Neural progenitor cell (in vitro differentiated cells): ENCODE results near the gene PIGK. TPM values are rescaled to one million over a fixed set of nuclear protein-coding genes. Genes with fewer than 3 reads are reported as not detected.

ENCODE experiments used
- DNase-seq: peaks from one replicate; pipeline ENCODE4 v3.0.0-alpha.2; 2016; ENCODE audit warnings: low spot score
- H2AFZ ChIP-seq: fragments of 200-600 bp; sonication (generic); replicated peaks from 2 replicates; pipeline ENCODE4 v1.6.1; 2016; ENCODE audit warnings: antibody characterized with exemption
- H3F3A ChIP-seq: fragments of 200-600 bp; sonication (generic); 2 replicates; pipeline ENCODE4 v1.6.1; 2016; ENCODE audit warnings: antibody characterized with exemption, low read depth
- H3K27ac ChIP-seq: fragments of 200-600 bp; sonication (generic); 2 replicates; pipeline ENCODE4 v1.5.1; 2016; ENCODE audit warnings: mild to moderate bottlenecking
- H3K27me3 ChIP-seq: fragments of 200-600 bp; sonication (generic); 2 replicates; pipeline ENCODE4 v1.6.1; 2016; ENCODE audit warnings: mild to moderate bottlenecking, moderate library complexity
- H3K36me3 ChIP-seq: fragments of 200-600 bp; sonication (generic); 2 replicates; pipeline ENCODE4 v1.5.1; 2016
- H3K4me1 ChIP-seq: fragments of 200-600 bp; sonication (generic); 2 replicates; pipeline ENCODE4 v1.6.1; 2016; ENCODE audit warnings: mixed run types
- H3K4me2 ChIP-seq: fragments of 200-600 bp; sonication (generic); 2 replicates; pipeline ENCODE4 v1.6.1; 2016
- H3K4me3 ChIP-seq: fragments of 200-600 bp; sonication (generic); 2 replicates; pipeline ENCODE4 v1.5.1; 2016
- H3K79me2 ChIP-seq: fragments of 200-600 bp; sonication (generic); 2 replicates; pipeline ENCODE4 v1.6.1; 2016; ENCODE audit warnings: low read depth
- H3K9ac ChIP-seq: fragments of 200-600 bp; sonication (generic); 2 replicates; pipeline ENCODE4 v1.6.1; 2016
- H3K9me3 ChIP-seq: fragments of 200-600 bp; sonication (generic); 2 replicates; pipeline ENCODE4 v1.5.1; 2016; ENCODE audit warnings: low read depth
- H4K20me1 ChIP-seq: fragments of 200-600 bp; sonication (generic); 2 replicates; pipeline ENCODE4 v1.6.1; 2016; ENCODE audit warnings: low read depth
- H3K27ac Mint-ChIP-seq: 3 replicates; pipeline ENCODE4 v1.8.0; 2021; ENCODE audit warnings: mixed read lengths
- H3K27me3 Mint-ChIP-seq: 2 replicates; pipeline ENCODE4 v1.8.0; 2022; ENCODE audit warnings: low read depth, mild to moderate bottlenecking, inconsistent platforms, moderate library complexity, mixed read lengths; ENCODE audit not compliant: insufficient read depth
- H3K36me3 Mint-ChIP-seq: 3 replicates; pipeline ENCODE4 v1.8.0; 2021; ENCODE audit warnings: mixed read lengths
- H3K4me1 Mint-ChIP-seq: 3 replicates; pipeline ENCODE4 v1.8.0; 2021; ENCODE audit warnings: mixed read lengths
- H3K4me3 Mint-ChIP-seq: 3 replicates; pipeline ENCODE4 v1.8.0; 2021; ENCODE audit warnings: mild to moderate bottlenecking, moderate library complexity, mixed read lengths
- H3K9me3 Mint-ChIP-seq: 3 replicates; pipeline ENCODE4 v1.8.0; 2020; ENCODE audit warnings: mixed read lengths
- CTCF ChIP-seq: fragments of 200-600 bp; sonication (generic); IDR thresholded peaks from 2 replicates; pipeline ENCODE4 v1.5.1; 2017; ENCODE audit warnings: antibody characterized with exemption, mild to moderate bottlenecking
- EZH2 ChIP-seq: fragments of 200-600 bp; sonication (generic); IDR thresholded peaks from 2 replicates; pipeline ENCODE4 v1.6.1; 2017; ENCODE audit warnings: antibody characterized with exemption, mild to moderate bottlenecking, moderate library complexity
- EZH2phosphoT487 ChIP-seq: fragments of 200-600 bp; sonication (generic); IDR thresholded peaks from 2 replicates; pipeline ENCODE4 v1.6.1; 2017; ENCODE audit warnings: antibody characterized with exemption
- total RNA-seq: library from RNA; depleted of rRNA; stranded (reverse); fragments of >200 nt; gene quantifications from 2 replicates; pipeline ENCODE4 v1.2.3, GENCODE V29; 2015; ENCODE audit warnings: low replicate concordance

PIGK gene
- total RNA-seq, 1 donor from 2014 or later, result 44.1 TPM

DNA sequence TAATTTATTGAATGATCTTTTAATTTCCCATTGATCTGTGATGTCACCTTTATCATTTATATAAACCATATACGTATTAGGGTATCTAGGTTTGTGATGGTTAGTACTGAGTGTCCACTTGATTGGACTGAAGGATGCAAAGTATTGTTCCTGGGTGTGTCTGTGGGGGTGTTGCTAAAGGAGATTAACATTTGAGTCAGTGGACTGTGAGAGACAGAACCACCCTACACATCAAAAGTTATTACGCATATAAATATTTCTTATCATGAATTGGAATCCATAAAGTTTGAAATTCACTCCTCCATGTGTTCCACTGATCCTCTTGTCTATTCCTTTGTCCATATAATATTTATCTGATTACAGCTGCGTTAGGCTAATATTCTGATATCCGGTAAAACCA is 100.5 kb downstream of the PIGK start:
- Mint-ChIP-seq H3K36me3 (peaks cover 2% of the 10 kb centered on the region), H3K4me1 (peaks cover 5% of the 10 kb centered on the region), H3K27ac (no peak overlapping the region), H3K27me3 (no peaks in the 10 kb centered on the region), H3K4me3 (no peak overlapping the region), H3K9me3 (no peaks in the 10 kb centered on the region)
- Histone ChIP-seq H3K79me2 (no peaks in the 10 kb centered on the region), H2AFZ (no peak overlapping the region), H4K20me1 (no peaks in the 10 kb centered on the region), H3F3A (no peaks in the 10 kb centered on the region), H3K9ac (no peak overlapping the region), H3K27ac (no peak overlapping the region), H3K36me3 (no peaks in the 10 kb centered on the region), H3K27me3 (no peaks in the 10 kb centered on the region), H3K4me1 (peaks cover 6% of the 10 kb centered on the region), H3K4me3 (no peak overlapping the region), H3K9me3 (no peaks in the 10 kb centered on the region), H3K4me2 (no peak overlapping the region)
- TF ChIP-seq EZH2phosphoT487 (no peak), CTCF (no peak), EZH2 (no peak)
- DNase-seq, result no peak

DNA sequence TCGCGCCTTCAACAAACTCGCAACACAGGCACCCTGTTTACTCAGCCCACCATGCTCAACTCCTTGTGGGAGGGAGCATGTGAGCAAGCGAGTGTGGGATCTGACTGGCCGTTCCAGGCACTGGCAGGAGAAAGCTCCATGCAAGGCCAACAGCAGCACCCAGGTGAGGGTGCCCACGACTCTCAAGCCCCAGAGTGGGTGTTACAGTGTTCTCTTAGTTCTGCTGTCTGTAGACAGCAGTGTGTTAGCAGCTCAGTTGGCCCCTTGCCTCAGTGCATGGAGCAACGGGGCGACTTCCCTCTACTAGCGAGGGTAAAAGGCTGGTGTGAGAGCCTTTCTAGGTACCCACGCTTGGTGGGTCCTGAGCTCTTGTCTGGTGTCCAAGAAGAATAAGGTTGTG is 114.6 kb downstream of the PIGK start:
- peaks cover 14% of the 10 kb centered on the region for H3K4me1 ChIP-seq
- no peaks in the 10 kb centered on the region for H3K27me3 ChIP-seq
- no peak overlapping the region for H3K4me3 Mint-ChIP-seq
- H3K27ac ChIP-seq, result no peak overlapping the region
- TF ChIP-seq CTCF (no peak), EZH2phosphoT487 (no peak), EZH2 (no peak)
- H3K4me2 ChIP-seq, result no peak overlapping the region
- no peaks in the 10 kb centered on the region for H3K36me3 ChIP-seq
- peaks cover 8% of the 10 kb centered on the region for H3K4me1 Mint-ChIP-seq
- DNase-seq, result no peak
- H3K4me3 ChIP-seq, result no peak overlapping the region
- H3K9me3 ChIP-seq, result no peaks in the 10 kb centered on the region
- H3K36me3 Mint-ChIP-seq, result peaks cover 5% of the 10 kb centered on the region
- H3K9ac ChIP-seq, result no peak overlapping the region
- no peak overlapping the region for H2AFZ ChIP-seq
- no peaks in the 10 kb centered on the region for H4K20me1 ChIP-seq
- no peaks in the 10 kb centered on the region for H3K79me2 ChIP-seq
- peaks cover 2% of the 10 kb centered on the region for H3K9me3 Mint-ChIP-seq
- peaks cover 2% of the 10 kb centered on the region for H3K27me3 Mint-ChIP-seq
- H3F3A ChIP-seq, result no peaks in the 10 kb centered on the region
- no peak overlapping the region for H3K27ac Mint-ChIP-seq

- H3K36me3 ChIP-seq, result no peaks in the 10 kb centered on the region
- H3F3A ChIP-seq, result no peaks in the 10 kb centered on the region
- no peaks in the 10 kb centered on the region for H4K20me1 ChIP-seq
- H3K4me1 Mint-ChIP-seq, result peaks cover 8% of the 10 kb centered on the region
- no peaks in the 10 kb centered on the region for H3K79me2 ChIP-seq
- no peak overlapping the region for H2AFZ ChIP-seq
- H3K4me3 ChIP-seq, result no peak overlapping the region
- no peak for DNase-seq
- no peaks in the 10 kb centered on the region for H3K27me3 ChIP-seq
- no peak overlapping the region for H3K4me2 ChIP-seq
- no peak overlapping the region for H3K4me3 Mint-ChIP-seq
- no peak overlapping the region for H3K9ac ChIP-seq
- peaks cover 2% of the 10 kb centered on the region for H3K27me3 Mint-ChIP-seq
- TF ChIP-seq CTCF (no peak), EZH2 (no peak), EZH2phosphoT487 (no peak)
- H3K27ac Mint-ChIP-seq, result no peak overlapping the region
- H3K27ac ChIP-seq, result no peak overlapping the region
- H3K9me3 Mint-ChIP-seq, result peaks cover 2% of the 10 kb centered on the region
- H3K9me3 ChIP-seq, result no peaks in the 10 kb centered on the region
- peaks cover 14% of the 10 kb centered on the region for H3K4me1 ChIP-seq
- H3K36me3 Mint-ChIP-seq, result peaks cover 2% of the 10 kb centered on the region
Observed at GRCh38 chr1:77103486-77103885, 115.7 kb downstream of the PIGK start.
